GM19468 (cell line): ENCODE measurements around the gene USP17L21.
"Not testable (repeated sequence)": the region's sequence is repeated elsewhere in the genome, so short reads cannot be mapped to it uniquely, and the experiment has no call there.

ENCODE experiments used
- ATAC-seq: cut with Tn5 transposase; IDR thresholded peaks from one replicate; pipeline ENCODE4 v1.9.1; 2021; ENCODE audit warnings: mild to moderate bottlenecking, moderate library complexity, moderate number of reproducible peaks; ENCODE audit not compliant: unreplicated experiment; ENCODE audit errors: extremely low read depth

Gene USP17L21

GRCh38 chr4:9262572-9262971, at the start of gene USP17L21:
Gene USP17L21 (plus strand): TSS chr4:9262872. CDS start chr4:9262872, 0 bp downstream.
- ATAC-seq = not testable (repeated sequence)

- ATAC-seq = not testable (repeated sequence)
Observed at GRCh38 chr4:9214701-9215100, 48.0 kb upstream of the USP17L21 start.

GRCh38 chr4:9215105-9215504, 47.6 kb upstream of the USP17L21 start, which contains the start of gene USP17L11:
Gene USP17L11 (plus strand): TSS chr4:9215405. CDS start chr4:9215405, 0 bp downstream.
- not testable (repeated sequence) for ATAC-seq

GRCh38 chr4:9219852-9220251, 42.8 kb upstream of the USP17L21 start, which contains the start of gene USP17L12:
Gene USP17L12 (plus strand): TSS chr4:9220152. CDS start chr4:9220152, 0 bp downstream.
- not testable (repeated sequence) for ATAC-seq

- not testable (repeated sequence) for ATAC-seq
Observed at GRCh38 chr4:9224596-9224995, 38.1 kb upstream of the USP17L21 start, which contains the start of gene USP17L13. Gene USP17L13 (plus strand): TSS chr4:9224896. CDS start chr4:9224896, 0 bp downstream.

GRCh38 chr4:9230249-9230648, 32.4 kb upstream of the USP17L21 start:
- not testable (repeated sequence) for ATAC-seq

- ATAC-seq = not testable (repeated sequence)
Observed at GRCh38 chr4:9234085-9234484, 28.6 kb upstream of the USP17L21 start, which contains the start of gene USP17L15. Gene USP17L15 (plus strand): TSS chr4:9234385. CDS start chr4:9234385, 0 bp downstream.

- ATAC-seq = not testable (repeated sequence)
Observed at GRCh38 chr4:9238461-9238860, 24.2 kb upstream of the USP17L21 start.

- not testable (repeated sequence) for ATAC-seq
Observed at GRCh38 chr4:9243579-9243978, 19.1 kb upstream of the USP17L21 start, which contains the start of gene USP17L17. Gene USP17L17 (plus strand): TSS chr4:9243879. CDS start chr4:9243879, 0 bp downstream.

- ATAC-seq = not testable (repeated sequence)
Observed at GRCh38 chr4:9247953-9248680, 14.6 kb upstream of the USP17L21 start, which contains the start of gene USP17L18. Gene USP17L18 (plus strand): TSS chr4:9248630. CDS start chr4:9248630, 0 bp downstream.

GRCh38 chr4:9253078-9253477, 9.6 kb upstream of the USP17L21 start, which contains the start of gene USP17L19:
Gene USP17L19 (plus strand): TSS chr4:9253378. CDS start chr4:9253378, 0 bp downstream.
- ATAC-seq = not testable (repeated sequence)

- ATAC-seq = not testable (repeated sequence)
Observed at GRCh38 chr4:9257824-9258223, 4.8 kb upstream of the USP17L21 start, which contains the start of gene USP17L20. Gene USP17L20 (plus strand): TSS chr4:9258124. CDS start chr4:9258124, 0 bp downstream.

GRCh38 chr4:9267319-9267718, 4.6 kb downstream of the USP17L21 start, which contains the start of gene USP17L22:
Gene USP17L22 (plus strand): TSS chr4:9267619. CDS start chr4:9267619, 0 bp downstream.
- ATAC-seq = not testable (repeated sequence)

GRCh38 chr4:9271719-9272118, 9.0 kb downstream of the USP17L21 start:
- ATAC-seq = not testable (repeated sequence)
